Testis (tissue), 2 donors: ENCODE measurements around the gene PSMG2.

Experiments
- POLR2A ChIP-seq: fragments of 450-650 bp; IDR thresholded peaks from one replicate; pipeline ENCODE4 v1.6.1; 2017; ENCODE audit warnings: antibody characterized with exemption, mild to moderate bottlenecking, moderate library complexity
- TF ChIP-seq, protein P1 (sequence below), 3 experiments: fragments of 450-650 bp in 2 of 3; fragments of 200-600 bp in 1 of 3; sonication (generic) in 1 of 3; IDR thresholded peaks; one replicate each; pipeline ENCODE4 v1.5.1; 2016 to 2019; ENCODE audit warnings: antibody characterized with exemption in 3 of 3, mild to moderate bottlenecking in 2 of 3, moderate library complexity in 1 of 3

DNA sequence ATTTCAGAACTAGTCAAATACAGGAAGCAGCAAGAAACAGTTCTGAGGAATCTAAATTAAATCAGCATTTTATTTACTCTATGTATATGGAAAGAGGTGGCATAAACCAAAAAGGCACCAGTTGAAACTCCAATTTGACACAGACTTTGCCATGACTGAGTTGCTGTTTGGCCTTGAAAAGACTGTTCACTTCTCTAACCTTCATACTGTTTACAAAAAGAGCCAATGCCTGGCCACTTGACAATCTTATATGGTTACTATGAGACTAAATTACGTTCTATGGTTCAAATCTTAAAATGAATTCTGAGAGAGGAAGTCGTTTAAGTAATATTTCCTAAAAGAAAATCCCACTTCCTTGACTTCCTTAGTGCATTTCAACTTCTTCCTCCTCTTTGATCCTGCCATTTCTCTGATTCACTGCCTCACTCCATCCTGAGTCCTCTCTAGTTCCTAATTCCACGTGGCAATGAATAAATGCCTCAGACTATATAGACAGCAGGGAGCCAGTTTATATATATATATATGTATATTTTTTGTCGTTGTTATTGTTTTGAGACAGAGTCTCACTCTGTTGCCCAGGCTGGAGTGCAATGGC lies 13.5 kb upstream of the PSMG2 start:
- TF ChIP-seq, protein P1, sequence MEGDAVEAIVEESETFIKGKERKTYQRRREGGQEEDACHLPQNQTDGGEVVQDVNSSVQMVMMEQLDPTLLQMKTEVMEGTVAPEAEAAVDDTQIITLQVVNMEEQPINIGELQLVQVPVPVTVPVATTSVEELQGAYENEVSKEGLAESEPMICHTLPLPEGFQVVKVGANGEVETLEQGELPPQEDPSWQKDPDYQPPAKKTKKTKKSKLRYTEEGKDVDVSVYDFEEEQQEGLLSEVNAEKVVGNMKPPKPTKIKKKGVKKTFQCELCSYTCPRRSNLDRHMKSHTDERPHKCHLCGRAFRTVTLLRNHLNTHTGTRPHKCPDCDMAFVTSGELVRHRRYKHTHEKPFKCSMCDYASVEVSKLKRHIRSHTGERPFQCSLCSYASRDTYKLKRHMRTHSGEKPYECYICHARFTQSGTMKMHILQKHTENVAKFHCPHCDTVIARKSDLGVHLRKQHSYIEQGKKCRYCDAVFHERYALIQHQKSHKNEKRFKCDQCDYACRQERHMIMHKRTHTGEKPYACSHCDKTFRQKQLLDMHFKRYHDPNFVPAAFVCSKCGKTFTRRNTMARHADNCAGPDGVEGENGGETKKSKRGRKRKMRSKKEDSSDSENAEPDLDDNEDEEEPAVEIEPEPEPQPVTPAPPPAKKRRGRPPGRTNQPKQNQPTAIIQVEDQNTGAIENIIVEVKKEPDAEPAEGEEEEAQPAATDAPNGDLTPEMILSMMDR (IDR thresholded peaks at IDR 0.05) = no peak
- TF ChIP-seq POLR2A = no peak
